ENCODE results near the gene TMEM255B. TPM values are rescaled to one million over a fixed set of nuclear protein-coding genes. Genes with fewer than 3 reads are reported as not detected.

The TMEM255B gene
- total and polyA plus RNA-seq, 7 experiments from 2014 or later, result 0.08 to 3.3 (median 1.3) TPM; not detected in 1

DNA sequence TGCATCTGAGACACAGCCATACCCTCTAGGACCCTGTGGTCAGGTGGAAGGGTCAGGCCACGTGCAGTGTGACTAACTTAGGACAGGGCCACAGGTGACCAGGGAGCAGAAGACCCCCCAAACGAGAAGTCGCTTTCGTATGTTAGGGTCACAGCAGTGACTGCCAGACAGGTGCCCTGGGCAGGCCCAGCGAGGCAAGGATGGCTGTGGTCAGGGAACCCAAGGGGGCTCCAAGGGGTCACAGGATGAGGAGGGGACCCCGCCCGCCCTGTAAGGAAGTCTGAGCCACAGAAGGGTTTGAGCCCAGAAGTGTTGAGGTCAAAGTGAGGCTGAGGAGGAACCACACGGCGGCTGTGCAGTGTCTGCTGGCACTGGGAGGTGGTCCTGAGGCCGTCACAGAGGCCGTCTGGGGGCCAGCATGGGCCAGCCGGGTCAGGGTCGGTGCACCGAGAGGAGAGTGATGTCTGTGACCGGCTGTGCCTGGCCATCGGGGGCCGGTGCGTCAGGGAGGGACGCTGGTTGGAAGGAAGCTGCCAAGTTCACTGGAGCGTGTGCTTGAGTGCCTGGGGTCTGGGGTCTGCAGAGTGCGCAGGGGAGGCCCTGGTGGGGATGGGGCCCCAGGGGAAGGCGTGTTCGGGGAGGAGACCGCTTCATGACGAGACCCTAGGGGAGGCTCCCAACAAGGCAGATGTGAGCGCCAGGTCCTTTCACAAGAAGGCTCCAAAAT lies 24.8 kb upstream of the TMEM255B start:
- Mint-ChIP-seq H3K27ac (peak overlapping the region in 2 of 9 donors; percentile 17 to 54), H3K36me3 (no peaks in the 10 kb centered on the region), H3K4me1 (peaks cover 0 to 3% (median 0%) of the 10 kb centered on the region in 7 donors), H3K27me3 (peaks cover 0 to 8% (median 6%) of the 10 kb centered on the region in 5 donors), H3K4me3 (no peak overlapping the region), H3K9me3 (peaks cover 0 to 9% (median 0%) of the 10 kb centered on the region in 11 donors)
- Histone ChIP-seq H3K4me1 (ENCODE audit: control insufficient read depth in 2 of 2, insufficient read depth in 2 of 2, low read length in 2 of 2) (no peaks in the 10 kb centered on the region), H3K36me3 (ENCODE audit: control insufficient read depth in 2 of 3, insufficient read depth in 3 of 3, low read length in 3 of 3) (no peaks in the 10 kb centered on the region), H3K4me3 (ENCODE audit: low read length) (no peak overlapping the region), H3K27me3 (ENCODE audit: control insufficient read depth in 2 of 2, insufficient read depth in 2 of 2, low read length in 2 of 2) (no peaks in the 10 kb centered on the region), H3K9me3 (ENCODE audit: control insufficient read depth in 2 of 3, low read length in 3 of 3) (no peaks in the 10 kb centered on the region), H3K27ac (ENCODE audit: low read depth, low read length) (no peak overlapping the region)
- intact Hi-C loops (cut with micrococcal nuclease), result no loop called here
- ChIA-PET POLR2A (no interaction called here), CTCF (no interaction called here)
- no peak for DNase-seq
- ATAC-seq, result no peak

DNA sequence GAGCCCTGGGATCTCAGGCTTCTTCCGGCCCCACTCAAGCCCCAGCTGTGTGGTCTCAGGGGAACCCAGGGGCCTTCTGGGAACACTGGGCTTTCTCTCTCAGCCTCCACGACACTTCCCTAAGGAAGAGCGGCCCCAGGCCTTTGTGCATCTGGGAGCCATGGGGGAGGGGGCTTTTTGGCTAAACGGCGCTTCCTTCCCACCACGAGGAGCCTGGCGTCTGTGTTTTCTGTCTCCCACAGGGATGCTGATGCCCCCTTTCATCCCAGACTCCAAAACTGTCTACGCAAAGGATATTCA lies 24.2 kb upstream of the TMEM255B start:
- Mint-ChIP-seq H3K27me3 (peaks cover 0 to 11% (median 6%) of the 10 kb centered on the region in 5 donors), H3K36me3 (no peaks in the 10 kb centered on the region), H3K4me1 (peaks cover 0 to 3% (median 0%) of the 10 kb centered on the region in 7 donors), H3K9me3 (peaks cover 0 to 9% (median 0%) of the 10 kb centered on the region in 11 donors), H3K27ac (no peak overlapping the region), H3K4me3 (no peak overlapping the region)
- H3K27ac ChIP-seq (ENCODE audit: low read depth, low read length), result no peak overlapping the region
- intact Hi-C loops (cut with micrococcal nuclease), result no loop called here
- CTCF ChIA-PET, result no interaction called here
- POLR2A ChIA-PET, result no interaction called here
- no peaks in the 10 kb centered on the region for H3K4me1 ChIP-seq (ENCODE audit: control insufficient read depth in 2 of 2, insufficient read depth in 2 of 2, low read length in 2 of 2)
- H3K36me3 ChIP-seq (ENCODE audit: control insufficient read depth in 2 of 3, insufficient read depth in 3 of 3, low read length in 3 of 3), result no peaks in the 10 kb centered on the region
- ATAC-seq (no peak), DNase-seq (no peak)
- no peaks in the 10 kb centered on the region for H3K9me3 ChIP-seq (ENCODE audit: control insufficient read depth in 2 of 3, low read length in 3 of 3)
- H3K4me3 ChIP-seq (ENCODE audit: low read length), result no peak overlapping the region
- no peaks in the 10 kb centered on the region for H3K27me3 ChIP-seq (ENCODE audit: control insufficient read depth in 2 of 2, insufficient read depth in 2 of 2, low read length in 2 of 2)

DNA sequence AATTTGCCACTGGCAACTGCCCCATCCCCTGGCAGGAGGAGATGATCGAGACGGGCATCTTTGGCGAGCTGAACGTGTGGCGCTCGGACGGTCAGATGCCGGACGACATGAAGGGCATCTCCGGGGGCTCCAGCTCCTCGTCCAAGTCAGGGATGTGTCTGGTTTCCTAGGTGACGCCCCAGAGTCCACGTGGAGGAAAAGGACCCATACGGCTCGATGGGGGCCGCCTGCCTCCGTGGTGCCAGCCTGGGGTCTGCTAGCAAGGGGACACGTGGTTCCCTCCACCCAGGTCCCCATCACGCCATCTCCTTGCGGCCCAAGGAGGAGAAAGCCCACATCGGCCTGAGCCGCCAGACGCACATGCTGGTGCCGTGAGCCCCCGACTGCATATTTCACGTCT lies 23.8 kb upstream of the TMEM255B start:
- Histone ChIP-seq H3K36me3 (ENCODE audit: control insufficient read depth in 2 of 3, insufficient read depth in 3 of 3, low read length in 3 of 3) (no peaks in the 10 kb centered on the region), H3K9me3 (ENCODE audit: control insufficient read depth in 2 of 3, low read length in 3 of 3) (no peaks in the 10 kb centered on the region), H3K27me3 (ENCODE audit: control insufficient read depth in 2 of 2, insufficient read depth in 2 of 2, low read length in 2 of 2) (no peaks in the 10 kb centered on the region), H3K4me1 (ENCODE audit: control insufficient read depth in 2 of 2, insufficient read depth in 2 of 2, low read length in 2 of 2) (no peaks in the 10 kb centered on the region), H3K4me3 (ENCODE audit: low read length) (no peak overlapping the region), H3K27ac (ENCODE audit: low read depth, low read length) (no peak overlapping the region)
- CTCF ChIA-PET, result no interaction called here
- Mint-ChIP-seq H3K27me3 (peaks cover 0 to 15% (median 6%) of the 10 kb centered on the region in 5 donors), H3K9me3 (peaks cover 0 to 9% (median 0%) of the 10 kb centered on the region in 11 donors), H3K4me3 (no peak overlapping the region), H3K36me3 (no peaks in the 10 kb centered on the region), H3K27ac (no peak overlapping the region), H3K4me1 (peaks cover 0 to 3% (median 0%) of the 10 kb centered on the region in 7 donors)
- DNase-seq, result no peak
- POLR2A ChIA-PET, result no interaction called here
- intact Hi-C loops (cut with micrococcal nuclease), result no loop called here
- ATAC-seq, result no peak

DNA sequence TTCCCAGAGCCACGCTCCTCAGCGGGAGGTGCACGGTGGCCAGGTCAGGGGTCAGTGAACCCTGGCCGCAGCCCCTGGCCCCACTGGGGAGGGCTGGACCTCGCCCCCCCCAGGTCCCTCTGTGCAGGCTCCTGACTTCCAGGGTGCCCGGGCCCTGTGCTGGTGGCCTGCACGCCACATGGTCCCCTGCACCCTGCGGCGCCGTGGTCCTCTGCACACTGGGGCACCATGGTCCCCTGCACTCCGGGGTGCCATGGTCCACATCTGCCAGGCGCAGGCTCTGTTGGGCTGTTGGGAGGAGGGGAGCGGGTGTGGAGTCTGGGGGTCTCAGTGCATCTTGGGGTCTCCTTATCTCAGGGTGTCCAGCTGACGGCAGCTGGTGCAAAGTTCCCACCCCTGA lies 23.3 kb upstream of the TMEM255B start:
- no peak overlapping the region for H3K4me3 ChIP-seq (ENCODE audit: low read length)
- Mint-ChIP-seq H3K4me1 (peaks cover 0 to 7% (median 3%) of the 10 kb centered on the region in 7 donors), H3K36me3 (no peaks in the 10 kb centered on the region), H3K9me3 (peaks cover 0 to 9% (median 0%) of the 10 kb centered on the region in 11 donors), H3K27me3 (peaks cover 0 to 18% (median 3%) of the 10 kb centered on the region in 5 donors), H3K4me3 (no peak overlapping the region), H3K27ac (no peak overlapping the region)
- POLR2A ChIA-PET, result no interaction called here
- H3K27ac ChIP-seq (ENCODE audit: low read depth, low read length), result no peak overlapping the region
- H3K4me1 ChIP-seq (ENCODE audit: control insufficient read depth in 2 of 2, insufficient read depth in 2 of 2, low read length in 2 of 2), result no peaks in the 10 kb centered on the region
- no peaks in the 10 kb centered on the region for H3K27me3 ChIP-seq (ENCODE audit: control insufficient read depth in 2 of 2, insufficient read depth in 2 of 2, low read length in 2 of 2)
- H3K9me3 ChIP-seq (ENCODE audit: control insufficient read depth in 2 of 3, low read length in 3 of 3), result no peaks in the 10 kb centered on the region
- CTCF ChIA-PET, result no interaction called here
- no peaks in the 10 kb centered on the region for H3K36me3 ChIP-seq (ENCODE audit: control insufficient read depth in 2 of 3, insufficient read depth in 3 of 3, low read length in 3 of 3)
- DNase-seq (no peak), ATAC-seq (no peak)
- intact Hi-C loops (cut with micrococcal nuclease), result no loop called here

DNA sequence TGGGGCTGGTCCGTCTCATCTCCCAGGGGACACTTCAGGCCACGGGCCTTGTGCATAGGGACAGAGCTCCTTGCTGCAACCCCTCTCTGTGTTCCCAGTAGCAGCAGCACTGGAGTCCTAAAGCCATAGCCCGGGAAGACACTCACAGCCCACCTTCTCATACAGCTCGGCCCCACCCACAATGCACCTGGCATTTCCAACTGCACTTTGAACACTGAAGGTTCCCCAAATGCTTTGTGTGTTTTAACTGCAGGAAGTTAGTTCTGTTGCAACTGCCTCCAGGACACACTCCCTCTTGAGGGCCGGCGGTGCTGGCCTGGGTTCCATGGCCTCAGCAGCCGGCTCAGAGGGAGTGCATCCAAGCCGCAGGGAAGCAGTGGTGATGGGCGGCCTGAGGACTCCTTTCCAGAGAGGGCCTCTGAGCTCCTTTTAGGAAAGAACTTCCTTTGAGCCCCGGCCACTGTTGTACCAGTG lies 22.7 kb upstream of the TMEM255B start:
- H3K4me3 ChIP-seq (ENCODE audit: low read length), result no peak overlapping the region
- CTCF ChIA-PET, result no interaction called here
- H3K4me1 ChIP-seq (ENCODE audit: control insufficient read depth in 2 of 2, insufficient read depth in 2 of 2, low read length in 2 of 2), result peaks cover 0 to 4% of the 10 kb centered on the region in 2 donors
- no peaks in the 10 kb centered on the region for H3K36me3 ChIP-seq (ENCODE audit: control insufficient read depth in 2 of 3, insufficient read depth in 3 of 3, low read length in 3 of 3)
- Mint-ChIP-seq H3K27me3 (peaks cover 0 to 22% (median 8%) of the 10 kb centered on the region in 5 donors), H3K27ac (no peak overlapping the region), H3K4me1 (peaks cover 2 to 12% (median 9%) of the 10 kb centered on the region in 7 donors), H3K36me3 (no peaks in the 10 kb centered on the region), H3K9me3 (peaks cover 0 to 9% (median 0%) of the 10 kb centered on the region in 11 donors), H3K4me3 (no peak overlapping the region)
- H3K9me3 ChIP-seq (ENCODE audit: control insufficient read depth in 2 of 3, low read length in 3 of 3), result no peaks in the 10 kb centered on the region
- no peak for ATAC-seq
- intact Hi-C loops (cut with micrococcal nuclease), result no loop called here
- DNase-seq, result no peak
- no peak overlapping the region for H3K27ac ChIP-seq (ENCODE audit: low read depth, low read length)
- H3K27me3 ChIP-seq (ENCODE audit: control insufficient read depth in 2 of 2, insufficient read depth in 2 of 2, low read length in 2 of 2), result no peaks in the 10 kb centered on the region
- POLR2A ChIA-PET, result no interaction called here

DNA sequence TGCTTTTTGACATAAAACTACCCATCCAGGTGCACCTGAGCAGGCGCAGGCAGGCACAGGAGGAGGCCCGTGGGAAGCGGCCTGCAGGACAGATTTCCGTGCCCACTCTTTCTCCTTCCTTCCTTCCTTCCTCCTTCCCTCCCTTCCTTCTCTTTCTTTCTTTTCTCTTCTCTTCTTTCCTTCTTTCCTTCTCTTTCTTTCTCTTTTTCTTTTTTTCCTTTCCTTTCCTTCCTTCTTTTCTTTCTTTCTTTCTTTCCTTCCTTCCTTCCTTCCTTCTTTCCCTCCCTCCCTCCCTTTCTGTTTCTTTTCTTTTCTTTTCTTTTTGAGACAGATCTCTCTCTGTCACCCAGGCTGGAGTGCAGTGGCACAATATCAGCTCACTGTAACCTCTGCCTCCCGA lies 21.2 kb upstream of the TMEM255B start:
- no peak for ATAC-seq
- Mint-ChIP-seq H3K27me3 (peaks cover 5 to 32% (median 13%) of the 10 kb centered on the region in 5 donors), H3K27ac (no peak overlapping the region), H3K9me3 (peaks cover 0 to 9% (median 0%) of the 10 kb centered on the region in 11 donors), H3K4me3 (no peak overlapping the region), H3K4me1 (peaks cover 9 to 25% (median 22%) of the 10 kb centered on the region in 7 donors), H3K36me3 (no peaks in the 10 kb centered on the region)
- CTCF ChIA-PET, result no interaction called here
- H3K4me3 ChIP-seq (ENCODE audit: low read length), result no peak overlapping the region
- POLR2A ChIA-PET, result no interaction called here
- DNase-seq, result no peak
- H3K4me1 ChIP-seq (ENCODE audit: control insufficient read depth in 2 of 2, insufficient read depth in 2 of 2, low read length in 2 of 2), result peaks cover 0 to 19% of the 10 kb centered on the region in 2 donors
- no peaks in the 10 kb centered on the region for H3K9me3 ChIP-seq (ENCODE audit: control insufficient read depth in 2 of 3, low read length in 3 of 3)
- no peaks in the 10 kb centered on the region for H3K36me3 ChIP-seq (ENCODE audit: control insufficient read depth in 2 of 3, insufficient read depth in 3 of 3, low read length in 3 of 3)
- intact Hi-C loops (cut with micrococcal nuclease), result no loop called here
- H3K27ac ChIP-seq (ENCODE audit: low read depth, low read length), result no peak overlapping the region
- no peaks in the 10 kb centered on the region for H3K27me3 ChIP-seq (ENCODE audit: control insufficient read depth in 2 of 2, insufficient read depth in 2 of 2, low read length in 2 of 2)
